ENCODE results near the gene TTC23.
A peak's percentile ranks its signal among the peaks of the same experiment; 100 is the strongest.

- TF ChIP-seq REST (IDR thresholded peaks at IDR 0.05; ENCODE audit: low read depth) (no peak), CEBPB (IDR thresholded peaks at IDR 0.05) (no peak), RAD21 (IDR thresholded peaks at IDR 0.05; ENCODE audit: low read depth) (no peak), MAX (IDR thresholded peaks at IDR 0.05) (peak; percentile 52; the same call in 1 of the 2 replicates), TEAD4 (IDR thresholded peaks at IDR 0.05) (peak; percentile 33), EP300 (IDR thresholded peaks at IDR 0.05; ENCODE audit: borderline replicate concordance) (peak; percentile 74), TAF1 (IDR thresholded peaks at IDR 0.05; ENCODE audit: low read depth) (no peak), TCF12 (IDR thresholded peaks at IDR 0.05; ENCODE audit: low read depth) (peak; percentile 89), YY1 (IDR thresholded peaks at IDR 0.05; ENCODE audit: low read depth) (peak; percentile 31; the same call in 1 of the 2 replicates), FOXM1 (IDR thresholded peaks at IDR 0.05; ENCODE audit: borderline replicate concordance, low read depth) (no peak), CREB1 (IDR thresholded peaks at IDR 0.05; ENCODE audit: low read depth) (no peak), EGR1 (IDR thresholded peaks at IDR 0.05) (no peak)
Observed at GRCh38 chr15:99137111-99137546, 112.3 kb downstream of the TTC23 start.
